GM15510 (cell line): ENCODE data around the gene RCN1.

ENCODE experiments used
- POLR2A ChIP-seq: IDR thresholded peaks from 3 replicates; pipeline ENCODE4 v1.6.1; 2011; ENCODE audit warnings: borderline replicate concordance; ENCODE audit not compliant: insufficient read length; ENCODE audit errors: extremely low read depth

The RCN1 gene

DNA sequence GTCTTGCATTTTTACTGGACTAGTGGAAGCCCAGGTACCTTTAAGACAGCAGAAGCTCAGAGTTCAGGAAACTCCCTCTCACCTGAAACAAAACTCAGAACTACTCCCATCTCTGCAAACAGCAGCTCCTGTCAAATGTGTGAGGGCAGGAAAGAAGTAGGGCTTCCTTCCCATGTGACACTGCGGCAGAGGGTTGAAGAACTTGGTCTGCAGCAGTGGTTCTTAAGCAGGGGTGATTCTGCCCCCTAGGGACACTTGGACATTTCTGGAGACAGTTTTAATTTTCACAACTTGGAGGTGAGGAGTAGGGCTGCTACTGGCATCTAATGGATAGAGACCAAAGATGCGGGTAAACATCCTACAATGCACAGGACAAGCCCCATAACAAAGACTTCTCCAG lies 63.4 kb downstream of the RCN1 start:
- no peak for TF ChIP-seq POLR2A
